Lung (tissue), 12 donors: ENCODE results near the gene ITGAD. TPM values are rescaled to one million over a fixed set of nuclear protein-coding genes. Genes with fewer than 3 reads are reported as not detected.

ENCODE experiments used
- ATAC-seq: fragments of 200-7000 bp; cut with Tn5 transposase; one replicate; pipeline ENCODE4 v1.9.1; 2020; ENCODE audit warnings: moderate number of reproducible peaks; ENCODE audit not compliant: insufficient read depth, low FRiP score
- DNase-seq, 3 donors: peaks; one replicate each; pipeline ENCODE4 v3.0.0-alpha.2; 2013 to 2017
- H3K27ac ChIP-seq, 2 donors: one replicate each; pipeline ENCODE4 v1.5.1; 2013; ENCODE audit warnings: mild to moderate bottlenecking in 2 of 2, moderate library complexity in 2 of 2, control low read depth in 1 of 2, inconsistent platforms in 1 of 2, low read depth in 1 of 2, low read length in 1 of 2
- H3K27me3 ChIP-seq, 3 donors: one replicate each; pipeline ENCODE4 v1.5.1; 2013; ENCODE audit warnings: low read length in 2 of 3; ENCODE audit not compliant: control insufficient read depth in 3 of 3, insufficient read depth in 3 of 3
- H3K36me3 ChIP-seq, 4 donors: one replicate each; pipeline ENCODE4 v1.5.1; 2013; ENCODE audit warnings: low read length in 4 of 4, mild to moderate bottlenecking in 1 of 4, moderate library complexity in 1 of 4; ENCODE audit not compliant: control insufficient read depth in 4 of 4, insufficient read depth in 4 of 4
- H3K4me1 ChIP-seq, 5 donors: one replicate each; pipeline ENCODE4 v1.5.1; 2013; ENCODE audit warnings: low read length in 5 of 5, mild to moderate bottlenecking in 2 of 5, moderate library complexity in 1 of 5; ENCODE audit not compliant: control insufficient read depth in 5 of 5, insufficient read depth in 5 of 5
- H3K4me3 ChIP-seq: one replicate; pipeline ENCODE4 v1.5.1; 2013; ENCODE audit warnings: mild to moderate bottlenecking, control low read depth, moderate library complexity
- H3K9ac ChIP-seq, 2 donors: one replicate each; pipeline ENCODE4 v1.5.1; 2013; ENCODE audit warnings: low read length in 2 of 2, control low read depth in 1 of 2; ENCODE audit not compliant: insufficient read depth in 1 of 2
- H3K9me3 ChIP-seq, 4 donors: one replicate each; pipeline ENCODE4 v1.5.1; 2013; ENCODE audit warnings: low read length in 3 of 4, mild to moderate bottlenecking in 1 of 4, moderate library complexity in 1 of 4; ENCODE audit not compliant: control insufficient read depth in 4 of 4, insufficient read depth in 3 of 4
- WGBS, 2 donors: extraction: QIAGEN DNeasy Blood & Tissue Kit; methylation state at CpG; one replicate each; pipeline ENCODE4 v1.1.7; 2013; 5-methylcytosine and 5-hydroxymethylcytosine counted together
- polyA plus RNA-seq, 2 donors: library from polyadenylated mRNA; stranded (reverse); fragments of 200-250 nt; gene quantifications; one replicate each; pipeline ENCODE4 v1.2.1, GENCODE V29; 2013
- total RNA-seq, 2 donors: library from RNA; depleted of rRNA in 1 of 2; stranded (reverse); fragments of >200 nt in 1 of 2; gene quantifications; one replicate each; pipeline ENCODE4 v1.2.1, GENCODE V29; 2014 to 2021
- TF ChIP-seq, protein P1 (sequence below): IDR thresholded peaks from 2 replicates; pipeline ENCODE4 v1.5.1; 2012; ENCODE audit warnings: mild to moderate bottlenecking; ENCODE audit errors: control extremely low read depth, extremely low read depth
- donor health status: control.
- donor health status: control.
- donor health status: Bipolar disorder and iron deficiency.
- donor health status: healthy.
- donor health status: DM: yes; HTN: yes; CAD: no.

The ITGAD gene
- total and polyA plus RNA-seq, 4 donors, result 0.19 to 1.5 (median 0.33) TPM

DNA sequence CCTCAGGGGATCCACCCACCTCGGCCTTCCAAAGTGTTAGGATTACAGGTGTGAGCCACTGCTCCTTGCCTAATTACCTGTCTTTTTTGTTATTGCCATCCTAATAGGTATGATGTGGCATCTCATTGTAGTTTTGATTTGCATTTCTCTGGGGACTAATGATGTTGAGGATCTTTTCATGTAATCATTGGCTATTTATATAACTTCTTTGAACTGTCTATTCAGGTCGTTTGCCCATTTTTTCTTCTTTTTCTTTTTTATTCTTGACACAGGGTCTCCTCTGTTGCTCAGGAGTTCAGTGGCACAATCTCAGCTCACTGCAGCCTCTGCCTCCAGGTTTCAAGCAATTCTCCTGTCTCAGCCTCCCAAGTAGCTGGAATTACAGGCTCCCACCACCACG, 77.5 kb downstream of the ITGAD start:
- H3K4me1 ChIP-seq, result peaks cover 0 to 23% (median 8%) of the 10 kb centered on the region in 5 donors
- H3K4me3 ChIP-seq, result no peak overlapping the region
- no peaks in the 10 kb centered on the region for H3K27me3 ChIP-seq
- H3K9me3 ChIP-seq, result no peaks in the 10 kb centered on the region
- ATAC-seq (no peak), DNase-seq (no peak)
- TF ChIP-seq, protein P1, sequence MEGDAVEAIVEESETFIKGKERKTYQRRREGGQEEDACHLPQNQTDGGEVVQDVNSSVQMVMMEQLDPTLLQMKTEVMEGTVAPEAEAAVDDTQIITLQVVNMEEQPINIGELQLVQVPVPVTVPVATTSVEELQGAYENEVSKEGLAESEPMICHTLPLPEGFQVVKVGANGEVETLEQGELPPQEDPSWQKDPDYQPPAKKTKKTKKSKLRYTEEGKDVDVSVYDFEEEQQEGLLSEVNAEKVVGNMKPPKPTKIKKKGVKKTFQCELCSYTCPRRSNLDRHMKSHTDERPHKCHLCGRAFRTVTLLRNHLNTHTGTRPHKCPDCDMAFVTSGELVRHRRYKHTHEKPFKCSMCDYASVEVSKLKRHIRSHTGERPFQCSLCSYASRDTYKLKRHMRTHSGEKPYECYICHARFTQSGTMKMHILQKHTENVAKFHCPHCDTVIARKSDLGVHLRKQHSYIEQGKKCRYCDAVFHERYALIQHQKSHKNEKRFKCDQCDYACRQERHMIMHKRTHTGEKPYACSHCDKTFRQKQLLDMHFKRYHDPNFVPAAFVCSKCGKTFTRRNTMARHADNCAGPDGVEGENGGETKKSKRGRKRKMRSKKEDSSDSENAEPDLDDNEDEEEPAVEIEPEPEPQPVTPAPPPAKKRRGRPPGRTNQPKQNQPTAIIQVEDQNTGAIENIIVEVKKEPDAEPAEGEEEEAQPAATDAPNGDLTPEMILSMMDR, result no peak
- peaks cover 9 to 27% (median 13%) of the 10 kb centered on the region in 4 donors for H3K36me3 ChIP-seq
- H3K9ac ChIP-seq, result no peak overlapping the region
- 85 to 91% methylated on average over 3 of the region's 3 CpGs for WGBS, 2 donors
- H3K27ac ChIP-seq, result no peak overlapping the region

DNA sequence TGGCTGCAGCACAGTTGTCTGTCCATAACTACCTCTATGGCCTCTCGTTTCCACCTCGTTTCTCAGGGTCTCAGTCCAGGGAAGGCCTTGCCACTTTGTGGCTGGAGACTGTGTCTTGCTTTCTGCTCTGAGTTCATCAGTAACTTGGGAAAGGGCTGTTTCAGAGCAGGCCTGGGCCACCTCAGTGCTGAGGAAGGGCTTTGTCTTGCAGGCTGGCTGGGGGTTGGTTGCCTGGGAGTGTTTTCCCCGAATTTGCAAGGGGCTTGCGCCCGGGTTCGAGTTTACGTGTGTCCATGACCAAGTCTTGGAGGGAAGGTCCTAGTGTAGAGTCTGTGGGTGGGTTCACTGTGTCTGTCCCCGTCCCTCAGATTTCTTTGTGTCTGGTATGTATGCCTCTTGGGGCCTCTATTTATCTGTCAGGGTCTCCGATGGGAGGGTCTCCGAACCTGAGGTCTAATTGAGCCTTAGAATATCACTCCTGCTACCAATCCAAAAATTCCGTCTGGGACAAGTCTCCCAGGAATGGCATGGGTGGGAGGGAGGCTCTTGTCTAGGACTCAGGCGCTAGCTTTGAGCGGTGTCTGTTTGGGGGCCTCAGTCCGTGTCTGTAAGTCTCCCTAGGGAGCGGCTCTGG, 78.2 kb downstream of the ITGAD start:
- Histone ChIP-seq H3K4me1 (peaks cover 0 to 23% (median 8%) of the 10 kb centered on the region in 5 donors), H3K27ac (peak overlapping the region; percentile 76 to 85), H3K27me3 (no peaks in the 10 kb centered on the region), H3K9me3 (no peaks in the 10 kb centered on the region), H3K4me3 (peak overlapping the region; percentile 62), H3K9ac (peak overlapping the region; percentile 82 to 89), H3K36me3 (peaks cover 6 to 26% (median 13%) of the 10 kb centered on the region in 4 donors)
- ATAC-seq (no peak), DNase-seq (peak in 1 of 3 donors; percentile 42)
- TF ChIP-seq, protein P1, result no peak
- 41 to 53% methylated on average over 15 of the region's 15 CpGs for WGBS, 2 donors

DNA sequence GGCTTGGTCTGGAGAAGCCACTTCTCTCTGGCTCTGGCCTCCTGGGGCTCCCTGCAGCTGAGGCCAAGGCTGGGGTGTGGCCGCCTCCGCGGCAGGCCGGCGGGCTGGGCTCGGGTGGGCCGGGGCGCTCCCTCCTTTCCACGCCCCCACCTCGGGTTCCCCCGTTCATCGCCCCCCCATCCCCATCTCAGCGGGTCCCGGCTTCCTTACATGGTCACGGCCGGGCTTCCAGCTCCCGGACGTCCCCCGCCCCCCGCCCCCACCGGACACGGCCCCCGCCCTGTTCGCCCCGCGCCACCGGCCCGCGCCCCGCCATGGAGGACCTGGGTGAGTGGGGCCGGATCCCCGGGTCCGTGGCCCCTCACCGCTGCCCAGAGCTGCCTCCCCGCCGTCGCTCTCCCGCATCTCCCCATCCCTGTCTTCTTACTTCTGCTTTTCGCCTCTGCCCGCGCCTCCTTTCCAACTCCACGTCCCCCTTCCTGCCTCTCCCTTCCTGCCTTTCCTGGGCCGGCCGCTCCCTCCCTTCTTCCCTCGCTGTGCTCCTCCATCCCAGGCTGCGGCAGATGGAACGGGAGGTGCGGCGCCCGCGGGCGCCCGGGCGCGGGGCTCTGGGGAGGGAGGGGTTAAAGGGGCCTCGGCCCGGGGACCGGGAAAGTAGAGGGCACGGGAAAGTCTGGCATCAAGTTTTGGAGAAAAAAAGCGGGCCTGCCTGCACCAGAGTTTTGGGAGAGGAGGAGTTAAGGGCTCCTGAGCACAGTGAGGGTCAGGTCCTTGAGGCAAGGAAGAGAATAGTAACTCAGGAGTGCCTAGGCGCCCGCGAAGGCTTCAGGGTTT, 79.0 kb downstream of the ITGAD start, which contains the start of gene TGFB1I1:
TSS of gene TGFB1I1 (plus strand) at position 278 of the 834 bp plus-strand sequence. CDS start at position 315, 37 bp downstream.
- H3K4me1 ChIP-seq, result peaks cover 0 to 23% (median 8%) of the 10 kb centered on the region in 5 donors
- peak within 1 kb of the TSS; percentile 62 for H3K4me3 ChIP-seq
- ATAC-seq (peak; percentile 13), DNase-seq (peak; percentile 88 to 91 (median 89))
- peak within 1 kb of the TSS; percentile 85 for H3K27ac ChIP-seq
- H3K27me3 ChIP-seq, result no peaks in the 10 kb centered on the region
- H3K36me3 ChIP-seq, result peaks cover 6 to 21% (median 12%) of the 10 kb centered on the region in 4 donors
- WGBS, 2 donors, result 2% methylated on average over 34 to 63 of the region's 63 CpGs
- no peaks in the 10 kb centered on the region for H3K9me3 ChIP-seq
- peak within 1 kb of the TSS; percentile 82 to 89 for H3K9ac ChIP-seq
- TF ChIP-seq, protein P1, result no peak
